Left lung (tissue), 10 donors: Measurements from ENCODE around the gene NAA35. TPM values are rescaled to one million over a fixed set of nuclear protein-coding genes. Genes with fewer than 3 reads are reported as not detected.

Source experiments
- ATAC-seq: fragments of 200-7000 bp; cut with Tn5 transposase; one replicate; pipeline ENCODE4 v1.9.1; 2020; ENCODE audit warnings: moderate library complexity
- DNase-seq, 4 donors: peaks; one replicate each; pipeline ENCODE4 v3.0.0-alpha.2; 2013 to 2020
- H3K27ac ChIP-seq, 2 donors: fragments of 200-600 bp; sonication (generic) in 1 of 2; one replicate each; pipeline versions ENCODE4 v1.5.0 to v1.8.0; 2020 to 2021
- H3K27me3 ChIP-seq, 2 donors: fragments of 200-600 bp; sonication (generic) in 1 of 2; one replicate each; pipeline versions ENCODE4 v1.5.0 to v1.8.0; 2020 to 2021
- H3K36me3 ChIP-seq, 2 donors: fragments of 200-600 bp; sonication (generic) in 1 of 2; one replicate each; pipeline versions ENCODE4 v1.5.0 to v1.8.0; 2020 to 2021
- H3K4me1 ChIP-seq, 2 donors: fragments of 200-600 bp; one replicate each; pipeline ENCODE4 v1.8.0; 2021
- H3K4me3 ChIP-seq, 2 donors: fragments of 200-600 bp; sonication (generic) in 1 of 2; one replicate each; pipeline versions ENCODE4 v1.5.0 to v1.8.0; 2020 to 2021; ENCODE audit warnings: mild to moderate bottlenecking in 1 of 2
- H3K9me3 ChIP-seq, 2 donors: fragments of 200-600 bp; sonication (generic) in 1 of 2; one replicate each; pipeline versions ENCODE4 v1.5.0 to v1.8.0; 2020 to 2021
- intact Hi-C, 2 donors: fragments of 100-400 bp; cut with DNase I; formaldehyde crosslinking; loops; one replicate each; pipeline versions ENCODE4 v1.11.2 to v1.14.2; 2022
- polyA plus RNA-seq, 6 donors: library from polyadenylated mRNA; unstranded; fragments of 120-200 nt; gene quantifications; one replicate each; pipeline ENCODE4 v1.2.1, GENCODE V29; 2013; ENCODE audit not compliant: insufficient read length in 6 of 6
- total RNA-seq, 2 donors: library from RNA; stranded (reverse); fragmentation: NEBNext Ultra II Directional; extraction: Animal tissue kit (Norgen Biotek cat#: 25700); gene quantifications; one replicate each; pipeline ENCODE4 v1.2.1, GENCODE V29; 2021
- TF ChIP-seq, protein P1 (sequence below), 2 donors: fragments of 200-600 bp; sonication (generic) in 1 of 2; IDR thresholded peaks; one replicate each; pipeline versions ENCODE4 v1.5.0 to v1.8.0; 2021; ENCODE audit warnings: antibody characterized with exemption in 2 of 2
- donor health status: DM: no; HTN: yes; CAD: no.
- donor health status: DM: no; HTN: no; CAD: no.

The NAA35 gene
- total and polyA plus RNA-seq, 8 donors, result 17.9 to 34.7 (median 29.9) TPM

GRCh38 chr9:86069206-86069869, 128.4 kb downstream of the NAA35 start:
- DNase-seq (no peak), ATAC-seq (peak; percentile 41)
- Histone ChIP-seq H3K27me3 (no peaks in the 10 kb centered on the region), H3K9me3 (no peaks in the 10 kb centered on the region), H3K4me3 (no peak overlapping the region), H3K36me3 (no peaks in the 10 kb centered on the region), H3K27ac (peak overlapping the region in 1 of 2 donors; percentile 43), H3K4me1 (peaks cover 0 to 13% of the 10 kb centered on the region in 2 donors)
- intact Hi-C loops, result no loop called here
- TF ChIP-seq, protein P1, sequence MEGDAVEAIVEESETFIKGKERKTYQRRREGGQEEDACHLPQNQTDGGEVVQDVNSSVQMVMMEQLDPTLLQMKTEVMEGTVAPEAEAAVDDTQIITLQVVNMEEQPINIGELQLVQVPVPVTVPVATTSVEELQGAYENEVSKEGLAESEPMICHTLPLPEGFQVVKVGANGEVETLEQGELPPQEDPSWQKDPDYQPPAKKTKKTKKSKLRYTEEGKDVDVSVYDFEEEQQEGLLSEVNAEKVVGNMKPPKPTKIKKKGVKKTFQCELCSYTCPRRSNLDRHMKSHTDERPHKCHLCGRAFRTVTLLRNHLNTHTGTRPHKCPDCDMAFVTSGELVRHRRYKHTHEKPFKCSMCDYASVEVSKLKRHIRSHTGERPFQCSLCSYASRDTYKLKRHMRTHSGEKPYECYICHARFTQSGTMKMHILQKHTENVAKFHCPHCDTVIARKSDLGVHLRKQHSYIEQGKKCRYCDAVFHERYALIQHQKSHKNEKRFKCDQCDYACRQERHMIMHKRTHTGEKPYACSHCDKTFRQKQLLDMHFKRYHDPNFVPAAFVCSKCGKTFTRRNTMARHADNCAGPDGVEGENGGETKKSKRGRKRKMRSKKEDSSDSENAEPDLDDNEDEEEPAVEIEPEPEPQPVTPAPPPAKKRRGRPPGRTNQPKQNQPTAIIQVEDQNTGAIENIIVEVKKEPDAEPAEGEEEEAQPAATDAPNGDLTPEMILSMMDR (IDR thresholded peaks at IDR 0.05), result no peak

Other genes starting within 250 kb of the NAA35 start
- gene AGTPBP1, start 199.2 kb upstream of the NAA35 start, total RNA-seq, result 10 to 100 TPM; 25.4 to 44.0 TPM
- gene AGTPBP1, start 199.2 kb upstream of the NAA35 start, polyA plus RNA-seq, result 10 to 100 TPM; 24.0 to 30.5 (median 26.4) TPM
- gene GOLM1, start 158.4 kb downstream of the NAA35 start, total RNA-seq, result 10 to 100 TPM; 30.9 to 52.3 TPM
- 100 to 1,000 TPM in 5 of 6 donors, 10 to 100 TPM in 1; 92.9 to 115 (median 112) TPM for gene GOLM1, start 158.4 kb downstream of the NAA35 start, polyA plus RNA-seq